ENCODE results near the gene CD99. TPM values are rescaled to one million over a fixed set of nuclear protein-coding genes. Genes with fewer than 3 reads are reported as not detected.
"Not testable (repeated sequence)": the region's sequence is repeated elsewhere in the genome, so short reads cannot be mapped to it uniquely, and the experiment has no call there.

The CD99 gene
- total RNA-seq, 4 donors from 2014 or later = 249 to 611 (median 391) TPM

DNA sequence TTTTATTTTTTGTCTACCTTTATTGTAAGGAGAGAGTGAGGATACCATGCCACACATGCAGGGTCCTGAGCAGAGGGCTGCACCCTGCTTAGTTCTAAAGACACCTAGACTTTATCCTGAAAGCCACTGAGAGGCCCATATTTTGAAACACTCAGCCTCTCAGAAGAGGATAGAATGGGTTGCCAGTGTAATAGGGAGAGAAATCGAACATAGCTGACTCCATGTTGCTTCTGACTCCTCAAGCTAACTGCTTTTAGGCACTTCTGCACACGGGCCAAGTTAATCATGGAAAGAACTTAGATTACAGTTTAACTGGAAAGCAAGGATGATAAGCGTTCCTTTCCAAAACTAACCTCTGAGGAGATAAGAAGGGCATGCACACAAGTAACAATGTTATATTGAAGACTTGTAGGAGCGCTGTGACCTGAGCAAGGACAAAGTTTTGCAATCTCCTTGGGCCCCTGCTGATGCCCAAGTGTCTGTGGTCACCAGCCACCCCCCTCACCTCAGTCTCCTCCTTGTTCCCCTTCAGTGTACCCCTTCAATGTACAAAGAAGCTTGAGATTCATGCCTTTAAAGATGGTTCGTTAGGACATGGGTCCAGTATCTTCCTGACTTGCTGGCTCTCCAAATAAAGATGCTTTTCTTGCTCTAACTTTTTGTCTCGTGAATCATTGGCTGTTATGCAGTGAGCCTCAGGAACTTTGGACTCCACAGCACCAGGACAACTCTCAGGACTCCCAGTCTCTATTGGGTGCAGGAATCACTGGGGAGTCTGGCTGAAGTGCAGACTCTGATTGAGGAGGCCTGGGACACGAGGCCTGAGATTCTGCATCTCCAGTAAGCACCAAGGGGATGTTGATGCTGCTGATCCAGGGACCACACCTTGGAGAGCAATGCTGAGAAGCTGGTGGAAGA lies 25.4 kb upstream of the CD99 start:
- H3K27ac ChIP-seq = no peak overlapping the region
- H3K36me3 ChIP-seq = no peaks in the 10 kb centered on the region
- H3K4me1 ChIP-seq = peaks cover 0 to 9% (median 0%) of the 10 kb centered on the region in 4 donors
- no peak for DNase-seq (ENCODE audit: low spot score in 2 of 2)
- no peaks in the 10 kb centered on the region for H3K27me3 ChIP-seq
- TF ChIP-seq POLR2A (IDR thresholded peaks at IDR 0.05) (no peak), EP300 (IDR thresholded peaks at IDR 0.05) (no peak)
- TF ChIP-seq, protein P1, sequence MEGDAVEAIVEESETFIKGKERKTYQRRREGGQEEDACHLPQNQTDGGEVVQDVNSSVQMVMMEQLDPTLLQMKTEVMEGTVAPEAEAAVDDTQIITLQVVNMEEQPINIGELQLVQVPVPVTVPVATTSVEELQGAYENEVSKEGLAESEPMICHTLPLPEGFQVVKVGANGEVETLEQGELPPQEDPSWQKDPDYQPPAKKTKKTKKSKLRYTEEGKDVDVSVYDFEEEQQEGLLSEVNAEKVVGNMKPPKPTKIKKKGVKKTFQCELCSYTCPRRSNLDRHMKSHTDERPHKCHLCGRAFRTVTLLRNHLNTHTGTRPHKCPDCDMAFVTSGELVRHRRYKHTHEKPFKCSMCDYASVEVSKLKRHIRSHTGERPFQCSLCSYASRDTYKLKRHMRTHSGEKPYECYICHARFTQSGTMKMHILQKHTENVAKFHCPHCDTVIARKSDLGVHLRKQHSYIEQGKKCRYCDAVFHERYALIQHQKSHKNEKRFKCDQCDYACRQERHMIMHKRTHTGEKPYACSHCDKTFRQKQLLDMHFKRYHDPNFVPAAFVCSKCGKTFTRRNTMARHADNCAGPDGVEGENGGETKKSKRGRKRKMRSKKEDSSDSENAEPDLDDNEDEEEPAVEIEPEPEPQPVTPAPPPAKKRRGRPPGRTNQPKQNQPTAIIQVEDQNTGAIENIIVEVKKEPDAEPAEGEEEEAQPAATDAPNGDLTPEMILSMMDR (IDR thresholded peaks at IDR 0.05) = no peak
- WGBS, 2 donors = 78 to 80% methylated on average over 7 of the region's 7 CpGs
- no peak overlapping the region for H3K4me3 ChIP-seq
- H3K9me3 ChIP-seq = no peaks in the 10 kb centered on the region

DNA sequence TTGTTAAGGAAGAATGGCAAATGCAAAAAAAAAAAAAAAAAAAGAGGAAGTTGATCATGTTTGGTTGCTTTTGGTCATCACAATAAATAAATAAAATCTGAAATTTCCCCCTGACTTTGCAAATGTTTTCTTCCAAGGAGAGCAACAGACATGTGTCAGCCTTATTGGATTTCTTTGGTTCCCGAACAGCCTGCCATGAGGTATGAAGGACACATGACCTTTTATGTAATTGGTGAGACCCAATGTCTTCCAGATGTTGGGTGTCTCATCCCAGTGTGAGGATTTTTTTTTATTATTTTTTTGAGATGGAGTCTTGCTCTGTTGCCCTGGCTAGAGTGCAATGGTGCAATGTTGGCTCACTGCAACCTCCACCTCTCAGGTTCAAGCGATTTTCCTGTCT lies 24.6 kb upstream of the CD99 start:
- H3K4me1 ChIP-seq = peaks cover 0 to 9% (median 0%) of the 10 kb centered on the region in 4 donors
- H3K27me3 ChIP-seq = no peaks in the 10 kb centered on the region
- no peak for DNase-seq (ENCODE audit: low spot score in 2 of 2)
- TF ChIP-seq, protein P1 (IDR thresholded peaks at IDR 0.05) = no peak
- TF ChIP-seq EP300 (IDR thresholded peaks at IDR 0.05) = no peak
- no peak for TF ChIP-seq POLR2A (IDR thresholded peaks at IDR 0.05)
- no peaks in the 10 kb centered on the region for H3K9me3 ChIP-seq
- no peak overlapping the region for H3K4me3 ChIP-seq
- H3K27ac ChIP-seq = no peak overlapping the region
- 87 to 92% methylated on average over 2 of the region's 2 CpGs for WGBS, 2 donors
- no peaks in the 10 kb centered on the region for H3K36me3 ChIP-seq

DNA sequence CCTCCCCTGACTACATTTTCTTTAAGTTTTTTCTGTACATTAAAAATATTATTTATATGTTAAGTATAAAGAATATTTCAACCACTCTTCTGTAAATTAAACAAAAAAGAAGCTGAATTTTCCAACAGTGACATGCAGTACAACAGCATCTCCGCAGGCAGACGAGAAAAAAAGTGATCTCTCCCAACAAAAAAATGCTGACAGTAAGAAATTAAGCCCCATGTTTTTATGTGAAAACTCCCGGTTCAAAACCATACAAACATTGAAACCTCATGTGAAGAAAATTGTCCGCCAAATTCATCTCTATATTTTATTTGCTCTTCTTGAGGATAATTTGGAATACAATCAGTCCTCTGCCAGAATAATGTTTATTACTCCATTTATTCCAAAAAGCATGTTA lies 20.1 kb upstream of the CD99 start:
- H3K4me3 ChIP-seq = no peak overlapping the region
- no peaks in the 10 kb centered on the region for H3K27me3 ChIP-seq
- DNase-seq (ENCODE audit: low spot score in 2 of 2) = no peak
- WGBS, 2 donors = 32 to 44% methylated on average over 4 of the region's 4 CpGs
- TF ChIP-seq, protein P1 (IDR thresholded peaks at IDR 0.05) = no peak
- TF ChIP-seq EP300 (IDR thresholded peaks at IDR 0.05) (no peak), POLR2A (IDR thresholded peaks at IDR 0.05) (no peak)
- H3K27ac ChIP-seq = no peak overlapping the region
- no peaks in the 10 kb centered on the region for H3K4me1 ChIP-seq
- H3K36me3 ChIP-seq = no peaks in the 10 kb centered on the region
- no peaks in the 10 kb centered on the region for H3K9me3 ChIP-seq

DNA sequence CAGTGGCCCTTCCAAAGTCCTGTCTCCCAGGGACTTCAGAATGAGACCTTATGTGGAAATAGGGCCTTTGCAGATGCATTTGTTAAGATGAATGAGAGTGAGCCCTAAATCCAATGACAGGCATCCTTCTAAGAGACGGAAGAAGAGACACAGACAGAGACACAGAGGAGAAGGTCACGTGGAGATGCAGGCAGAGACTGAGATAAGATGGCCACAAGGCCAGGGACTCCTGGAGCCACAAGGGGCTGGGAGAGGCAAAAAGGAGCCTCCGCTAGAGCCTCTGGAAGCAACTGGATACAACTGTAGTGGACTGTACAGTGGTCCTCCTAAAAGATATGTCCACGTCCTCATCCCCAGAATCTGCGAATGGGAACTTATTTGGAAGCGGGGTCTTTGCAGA lies 19.0 kb upstream of the CD99 start:
- H3K27ac ChIP-seq = no peak overlapping the region
- H3K4me3 ChIP-seq = no peak overlapping the region
- 94 to 96% methylated on average over 6 of the region's 6 CpGs for WGBS, 2 donors
- no peaks in the 10 kb centered on the region for H3K27me3 ChIP-seq
- TF ChIP-seq EP300 (IDR thresholded peaks at IDR 0.05) (no peak), POLR2A (IDR thresholded peaks at IDR 0.05) (no peak)
- TF ChIP-seq, protein P1 (IDR thresholded peaks at IDR 0.05) = no peak
- H3K36me3 ChIP-seq = no peaks in the 10 kb centered on the region
- H3K9me3 ChIP-seq = no peaks in the 10 kb centered on the region
- DNase-seq (ENCODE audit: low spot score in 2 of 2) = no peak
- no peaks in the 10 kb centered on the region for H3K4me1 ChIP-seq

DNA sequence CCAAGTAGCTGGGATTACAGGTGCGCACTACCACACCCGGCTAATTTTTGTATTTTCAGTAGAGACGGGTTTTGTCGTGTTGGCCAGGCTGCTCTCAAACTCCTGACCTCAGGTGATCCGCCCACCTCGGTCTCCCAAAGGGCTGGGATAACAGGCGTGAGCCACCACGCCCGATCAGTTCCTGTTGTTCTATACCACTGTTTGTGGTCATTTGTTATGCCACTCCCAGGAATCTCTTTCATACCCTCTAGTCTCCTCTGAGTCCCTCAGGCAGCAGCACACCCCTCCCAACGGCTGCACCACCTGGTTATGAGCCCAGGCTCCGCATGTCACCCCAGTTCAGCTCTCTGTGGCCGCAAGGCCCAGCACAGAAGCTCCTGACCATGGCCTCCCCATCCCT lies 17.5 kb upstream of the CD99 start:
- no peaks in the 10 kb centered on the region for H3K9me3 ChIP-seq
- H3K36me3 ChIP-seq = no peaks in the 10 kb centered on the region
- H3K27me3 ChIP-seq = no peaks in the 10 kb centered on the region
- DNase-seq (ENCODE audit: low spot score in 2 of 2) = no peak
- H3K4me3 ChIP-seq = no peak overlapping the region
- peaks cover 0 to 4% (median 0%) of the 10 kb centered on the region in 4 donors for H3K4me1 ChIP-seq
- no peak overlapping the region for H3K27ac ChIP-seq
- TF ChIP-seq POLR2A (IDR thresholded peaks at IDR 0.05) (no peak), EP300 (IDR thresholded peaks at IDR 0.05) (no peak)
- TF ChIP-seq, protein P1 (IDR thresholded peaks at IDR 0.05) = no peak
- WGBS, 2 donors = 89 to 94% methylated on average over 12 of the region's 12 CpGs

DNA sequence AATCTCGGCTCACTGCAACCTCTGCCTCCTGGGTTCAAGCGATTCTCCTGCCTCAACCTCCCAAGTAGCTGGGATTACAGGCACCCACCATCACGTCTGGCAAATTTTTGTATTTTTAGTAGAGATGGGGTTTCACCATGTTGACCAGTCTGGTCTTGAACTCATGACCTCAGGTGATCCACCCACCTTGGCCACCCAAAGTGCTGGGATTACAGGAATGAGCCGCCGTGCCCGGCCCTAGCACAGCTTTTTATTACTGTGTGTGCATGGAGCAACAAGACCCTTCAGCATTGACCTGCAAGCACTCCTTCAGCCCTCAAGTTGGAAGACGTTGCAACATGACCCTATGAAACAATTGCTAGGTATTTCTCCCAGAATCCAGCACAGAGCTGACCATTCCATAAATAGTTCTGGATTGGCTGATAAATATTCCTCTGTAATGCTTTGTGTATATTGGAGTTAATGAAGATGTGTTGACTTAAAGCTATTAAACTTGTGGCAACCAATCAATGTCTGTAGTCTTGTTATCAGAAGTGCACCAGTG lies 15.4 kb upstream of the CD99 start:
- not testable (repeated sequence) for H3K27ac ChIP-seq

More for the DNA sequence above, 15.4 kb upstream of the CD99 start:
- not testable (repeated sequence) for DNase-seq (ENCODE audit: low spot score in 2 of 2); H3K9me3 ChIP-seq; H3K4me1 ChIP-seq; H3K36me3 ChIP-seq; H3K4me3 ChIP-seq; H3K27me3 ChIP-seq
- 86 to 94% methylated on average over 7 of the region's 7 CpGs for WGBS, 2 donors
